Measurements from ENCODE around the gene ANKRD36.
"Not testable (repeated sequence)": the region's sequence is repeated elsewhere in the genome, so short reads cannot be mapped to it uniquely, and the experiment has no call there.

Gene ANKRD36

GRCh38 chr2:97113050-97113881 lies at the start of gene ANKRD36:
Gene ANKRD36 (plus strand): TSS chr2:97113153. CDS start chr2:97113740, 587 bp downstream.
- DNase-seq, result not testable (repeated sequence)

- not testable (repeated sequence) for DNase-seq
Measured at GRCh38 chr2:97066030-97066429, 46.9 kb upstream of the ANKRD36 start.

GRCh38 chr2:97067279-97068004 lies 45.5 kb upstream of the ANKRD36 start:
- DNase-seq, result no peak

- DNase-seq, result no peak
Measured at GRCh38 chr2:97068074-97068473, 44.9 kb upstream of the ANKRD36 start.

GRCh38 chr2:97068722-97069121 lies 44.2 kb upstream of the ANKRD36 start:
- DNase-seq, result not testable (repeated sequence)

GRCh38 chr2:97070915-97071314 lies 42.0 kb upstream of the ANKRD36 start:
- not testable (repeated sequence) for DNase-seq

GRCh38 chr2:97077213-97077612 lies 35.7 kb upstream of the ANKRD36 start:
- DNase-seq, result not testable (repeated sequence)

- DNase-seq, result not testable (repeated sequence)
Measured at GRCh38 chr2:97080855-97081254, 32.1 kb upstream of the ANKRD36 start.

GRCh38 chr2:97082206-97082605 lies 30.7 kb upstream of the ANKRD36 start:
- not testable (repeated sequence) for DNase-seq

- not testable (repeated sequence) for DNase-seq
Measured at GRCh38 chr2:97083516-97083915, 29.4 kb upstream of the ANKRD36 start.

GRCh38 chr2:97085093-97085492 lies 27.9 kb upstream of the ANKRD36 start:
- not testable (repeated sequence) for DNase-seq

- not testable (repeated sequence) for DNase-seq
Measured at GRCh38 chr2:97088706-97089105, 24.2 kb upstream of the ANKRD36 start.

- not testable (repeated sequence) for DNase-seq
Measured at GRCh38 chr2:97092946-97093345, 20.0 kb upstream of the ANKRD36 start.

- not testable (repeated sequence) for DNase-seq
Measured at GRCh38 chr2:97093983-97094771, 18.8 kb upstream of the ANKRD36 start.

GRCh38 chr2:97094772-97095611 lies 18.0 kb upstream of the ANKRD36 start, which contains the start of gene FAHD2B:
Gene FAHD2B (minus strand): TSS chr2:97094882. CDS start chr2:97091706, 3,176 bp downstream.
- DNase-seq, result peak; percentile 8

GRCh38 chr2:97095661-97096060 lies 17.3 kb upstream of the ANKRD36 start:
- no peak for DNase-seq

GRCh38 chr2:97098786-97099372 lies 14.1 kb upstream of the ANKRD36 start:
- DNase-seq, result not testable (repeated sequence)

GRCh38 chr2:97106878-97107277 lies 6.1 kb upstream of the ANKRD36 start:
- DNase-seq, result not testable (repeated sequence)

- DNase-seq, result not testable (repeated sequence)
Measured at GRCh38 chr2:97111246-97111645, 1.7 kb upstream of the ANKRD36 start.

- DNase-seq, result not testable (repeated sequence)
Measured at GRCh38 chr2:97112320-97113049, 468 bp upstream of the ANKRD36 start.

- DNase-seq, result not testable (repeated sequence)
Measured at GRCh38 chr2:97113882-97114255, 916 bp downstream of the ANKRD36 start.

All from NCI-H1092 (cell line).